ENCODE measurements around the gene FBXW2. TPM values are rescaled to one million over a fixed set of nuclear protein-coding genes. Genes with fewer than 3 reads are reported as not detected.

Gene FBXW2
- total and polyA plus RNA-seq, 2 donors (not counting 3 experiments of a cell fraction or from before 2014, with no cell fraction given) = 32.5 to 70.2 TPM

DNA sequence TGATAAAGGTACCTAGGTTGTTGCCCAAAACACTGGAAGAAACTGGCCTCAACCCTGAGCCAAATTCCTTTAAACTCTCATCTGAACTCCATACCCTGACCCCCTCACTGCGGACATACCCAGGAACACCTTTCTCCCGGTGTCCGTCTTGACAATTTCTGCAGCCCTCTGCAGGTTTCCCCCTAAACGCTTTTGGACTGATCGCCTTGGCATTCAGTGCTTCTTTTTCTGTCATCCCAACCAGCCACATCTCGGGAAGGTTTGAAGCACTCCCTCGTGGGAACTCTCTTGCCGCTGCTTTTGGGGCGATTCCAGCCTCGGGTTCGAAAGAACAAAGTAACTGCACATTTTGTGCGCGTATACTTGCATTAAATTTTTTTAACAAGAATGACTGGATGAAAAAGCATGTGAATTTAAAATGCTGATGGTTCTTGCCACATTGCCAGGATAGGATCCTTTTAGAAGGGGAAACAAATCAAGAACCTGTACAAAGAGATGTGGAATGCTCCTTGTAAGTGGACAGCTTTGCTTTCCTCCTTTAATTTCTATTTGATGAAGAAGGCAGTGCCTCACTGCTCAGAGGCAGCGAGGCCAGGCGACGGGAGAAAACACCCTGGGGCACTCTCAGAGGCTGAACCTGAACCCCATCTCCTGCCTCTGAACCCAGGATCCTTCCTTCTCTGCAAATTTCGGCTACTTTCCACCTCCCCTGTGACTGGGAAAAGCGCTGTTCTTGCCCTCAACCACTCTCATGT, 48.9 kb upstream of the FBXW2 start:
- CTCF ChIA-PET = no interaction called here
- no peaks in the 10 kb centered on the region for H3K9me1 ChIP-seq (replicated peaks; ENCODE audit: control insufficient read depth, extremely low read depth, insufficient read depth, low read length)
- peak overlapping the region; percentile 72 for H3K27ac ChIP-seq (ENCODE audit: insufficient read depth, low read depth, low read length)
- H3K79me2 ChIP-seq (ENCODE audit: control insufficient read depth, insufficient read depth, low read length) = peaks cover 37% of the 10 kb centered on the region
- no peaks in the 10 kb centered on the region for H3K9me3 ChIP-seq (replicated peaks; ENCODE audit: control insufficient read depth, insufficient read depth, low read length)
- DNase-seq (ENCODE audit: low read depth, low spot score) (no peak), FAIRE-seq (no peak)
- peak overlapping the region; percentile 53 to 80 (median 76) for H3K4me3 ChIP-seq (replicated peaks in 1 of 3; ENCODE audit: insufficient read depth in 1 of 3, low read depth in 1 of 3, low read length in 3 of 3)
- dilution Hi-C loops (cut with MboI; ENCODE audit: extremely low pct_ligation_motif_present, low sequenced_read_pairs) = no loop called here
- TF ChIP-seq MYC (IDR thresholded peaks at IDR 0.05; ENCODE audit: low read depth, low read length) = no peak
- no peak for TF ChIP-seq POLR2A (IDR thresholded peaks at IDR 0.05; ENCODE audit: low read depth, low read length)
- TF ChIP-seq JUN (IDR thresholded peaks at IDR 0.05; ENCODE audit: borderline replicate concordance, insufficient read depth, insufficient read length, low read depth) = no peak
- TF ChIP-seq, protein P1, sequence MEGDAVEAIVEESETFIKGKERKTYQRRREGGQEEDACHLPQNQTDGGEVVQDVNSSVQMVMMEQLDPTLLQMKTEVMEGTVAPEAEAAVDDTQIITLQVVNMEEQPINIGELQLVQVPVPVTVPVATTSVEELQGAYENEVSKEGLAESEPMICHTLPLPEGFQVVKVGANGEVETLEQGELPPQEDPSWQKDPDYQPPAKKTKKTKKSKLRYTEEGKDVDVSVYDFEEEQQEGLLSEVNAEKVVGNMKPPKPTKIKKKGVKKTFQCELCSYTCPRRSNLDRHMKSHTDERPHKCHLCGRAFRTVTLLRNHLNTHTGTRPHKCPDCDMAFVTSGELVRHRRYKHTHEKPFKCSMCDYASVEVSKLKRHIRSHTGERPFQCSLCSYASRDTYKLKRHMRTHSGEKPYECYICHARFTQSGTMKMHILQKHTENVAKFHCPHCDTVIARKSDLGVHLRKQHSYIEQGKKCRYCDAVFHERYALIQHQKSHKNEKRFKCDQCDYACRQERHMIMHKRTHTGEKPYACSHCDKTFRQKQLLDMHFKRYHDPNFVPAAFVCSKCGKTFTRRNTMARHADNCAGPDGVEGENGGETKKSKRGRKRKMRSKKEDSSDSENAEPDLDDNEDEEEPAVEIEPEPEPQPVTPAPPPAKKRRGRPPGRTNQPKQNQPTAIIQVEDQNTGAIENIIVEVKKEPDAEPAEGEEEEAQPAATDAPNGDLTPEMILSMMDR (IDR thresholded peaks at IDR 0.05; ENCODE audit: extremely low read depth in 1 of 2, insufficient read depth in 1 of 2, low read depth in 1 of 2, low read length in 2 of 2) = no peak
- no peaks in the 10 kb centered on the region for H3K27me3 ChIP-seq (ENCODE audit: control insufficient read depth in 2 of 2, insufficient read depth in 2 of 2, low read length in 2 of 2)
- BruUV-seq (replicated peaks) = TSS peak; percentile 57
- peaks cover 17% of the 10 kb centered on the region for H3K4me1 ChIP-seq (ENCODE audit: control insufficient read depth, extremely low read depth, insufficient read depth, low read length)
- H3K9ac ChIP-seq (replicated peaks; ENCODE audit: extremely low read depth, insufficient read depth, low read length) = peak overlapping the region; percentile 94
- peak overlapping the region; percentile 93 for H3K4me2 ChIP-seq (ENCODE audit: insufficient read depth, low read length)
- intact Hi-C loops (cut with micrococcal nuclease) = loop anchor here (1.0 to 5.0 kb wide), 4 partner anchors 35 to 220 kb away; partner anchors contain the start of gene PHF19
- no peaks in the 10 kb centered on the region for H4K20me1 ChIP-seq (replicated peaks; ENCODE audit: control insufficient read depth, extremely low read depth, insufficient read depth, low read length)
- POLR2A ChIA-PET = no interaction called here
- no peaks in the 10 kb centered on the region for H3K36me3 ChIP-seq (ENCODE audit: control insufficient read depth in 2 of 2, extremely low read depth in 1 of 2, insufficient read depth in 2 of 2, low read length in 2 of 2)
- peak overlapping the region; percentile 66 for H2AFZ ChIP-seq (ENCODE audit: low read depth, low read length)

DNA sequence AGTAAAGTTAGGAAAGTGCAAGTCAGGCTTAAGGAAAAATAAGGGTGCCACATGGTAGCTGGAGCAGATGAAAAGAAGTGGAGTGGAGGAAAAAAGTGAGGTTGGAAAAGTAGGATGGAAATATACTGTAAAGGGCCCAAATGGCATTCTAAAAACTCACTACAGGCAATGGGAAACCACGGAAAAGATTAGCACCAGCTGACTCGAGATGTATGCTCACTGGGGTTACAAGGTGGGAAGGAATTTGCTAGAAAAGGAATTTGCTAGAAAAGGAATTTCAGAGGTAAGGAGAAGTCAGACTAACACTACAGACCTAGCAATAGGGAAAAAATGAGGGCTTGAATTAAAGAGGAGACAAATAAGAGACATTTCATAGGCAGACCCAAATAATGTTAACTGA, 45.9 kb upstream of the FBXW2 start:
- Histone ChIP-seq H3K4me3 (replicated peaks in 1 of 3; ENCODE audit: insufficient read depth in 1 of 3, low read depth in 1 of 3, low read length in 3 of 3) (no peak overlapping the region), H3K79me2 (ENCODE audit: control insufficient read depth, insufficient read depth, low read length) (peaks cover 41% of the 10 kb centered on the region), H3K9me1 (replicated peaks; ENCODE audit: control insufficient read depth, extremely low read depth, insufficient read depth, low read length) (no peaks in the 10 kb centered on the region), H3K4me1 (ENCODE audit: control insufficient read depth, extremely low read depth, insufficient read depth, low read length) (peaks cover 13% of the 10 kb centered on the region), H3K4me2 (ENCODE audit: insufficient read depth, low read length) (no peak overlapping the region), H4K20me1 (replicated peaks; ENCODE audit: control insufficient read depth, extremely low read depth, insufficient read depth, low read length) (no peaks in the 10 kb centered on the region), H3K36me3 (ENCODE audit: control insufficient read depth in 2 of 2, extremely low read depth in 1 of 2, insufficient read depth in 2 of 2, low read length in 2 of 2) (no peaks in the 10 kb centered on the region), H3K27me3 (ENCODE audit: control insufficient read depth in 2 of 2, insufficient read depth in 2 of 2, low read length in 2 of 2) (no peaks in the 10 kb centered on the region), H2AFZ (ENCODE audit: low read depth, low read length) (no peak overlapping the region), H3K27ac (ENCODE audit: insufficient read depth, low read depth, low read length) (no peak overlapping the region), H3K9me3 (replicated peaks; ENCODE audit: control insufficient read depth, insufficient read depth, low read length) (no peaks in the 10 kb centered on the region), H3K9ac (replicated peaks; ENCODE audit: extremely low read depth, insufficient read depth, low read length) (no peak overlapping the region)
- no TSS peak for BruUV-seq (replicated peaks)
- ChIA-PET POLR2A (no interaction called here), CTCF (interaction anchor here (1.3 kb wide), 1 partner anchor 98 kb away, joined by 4 read pairs; no protein-coding TSS in a partner anchor)
- intact Hi-C loops (cut with micrococcal nuclease) (no loop called here), dilution Hi-C loops (cut with MboI; ENCODE audit: extremely low pct_ligation_motif_present, low sequenced_read_pairs) (no loop called here)
- no peak for DNase-seq (ENCODE audit: low read depth, low spot score)
- FAIRE-seq = no peak
- TF ChIP-seq, protein P2, sequence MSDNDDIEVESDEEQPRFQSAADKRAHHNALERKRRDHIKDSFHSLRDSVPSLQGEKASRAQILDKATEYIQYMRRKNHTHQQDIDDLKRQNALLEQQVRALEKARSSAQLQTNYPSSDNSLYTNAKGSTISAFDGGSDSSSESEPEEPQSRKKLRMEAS (IDR thresholded peaks at IDR 0.05; ENCODE audit: insufficient read depth, insufficient read length) = no peak
- TF ChIP-seq EZH2 (IDR thresholded peaks at IDR 0.05; ENCODE audit: borderline replicate concordance, low read depth, low read length, severe bottlenecking) (no peak), JUN (IDR thresholded peaks at IDR 0.05; ENCODE audit: borderline replicate concordance, insufficient read depth, insufficient read length, low read depth) (no peak), FOS (IDR thresholded peaks at IDR 0.05; ENCODE audit: borderline replicate concordance, insufficient read depth, low read length) (no peak), POLR2AphosphoS5 (IDR thresholded peaks at IDR 0.05; ENCODE audit: insufficient read depth, low read depth, low read length) (no peak), GATA2 (IDR thresholded peaks at IDR 0.05; ENCODE audit: insufficient read depth, insufficient read length, low read depth, low read length) (no peak), MYC (IDR thresholded peaks at IDR 0.05; ENCODE audit: low read depth, low read length) (no peak), POLR2A (IDR thresholded peaks at IDR 0.05; ENCODE audit: low read depth, low read length) (no peak)
- TF ChIP-seq, protein P1 (IDR thresholded peaks at IDR 0.05; ENCODE audit: extremely low read depth in 1 of 2, insufficient read depth in 1 of 2, low read depth in 1 of 2, low read length in 2 of 2) = no peak
